GM23338 (cell line): Measurements from ENCODE around the gene GALNT14. TPM values are rescaled to one million over a fixed set of nuclear protein-coding genes. Genes with fewer than 3 reads are reported as not detected.

Experiments used
- ATAC-seq: fragments of 200-7000 bp; cut with Tn5 transposase; 3 replicates; pipeline ENCODE4 v1.9.1; 2020
- DNase-seq: peaks from one replicate; pipeline ENCODE4 v3.0.0-alpha.2; 2015; ENCODE audit warnings: low spot score
- H2AFZ ChIP-seq: fragments of 200-600 bp; sonication (generic); 2 replicates; pipeline ENCODE4 v1.8.0; 2016; ENCODE audit warnings: antibody characterized with exemption, mild to moderate bottlenecking, moderate library complexity
- H3F3A ChIP-seq: fragments of 200-600 bp; sonication (generic); replicated peaks from 2 replicates; pipeline ENCODE4 v1.8.0; 2017; ENCODE audit warnings: antibody characterized with exemption, mixed run types, low read depth
- H3K27ac ChIP-seq: fragments of 200-600 bp; sonication (generic); 2 replicates; pipeline ENCODE4 v1.6.1; 2016; ENCODE audit warnings: low read depth
- H3K27me3 ChIP-seq: fragments of 200-600 bp; sonication (generic); 2 replicates; pipeline ENCODE4 v1.8.0; 2016; ENCODE audit warnings: mild to moderate bottlenecking, mixed run types, moderate library complexity; ENCODE audit not compliant: insufficient read depth
- H3K36me3 ChIP-seq: fragments of 200-600 bp; sonication (generic); 2 replicates; pipeline ENCODE4 v1.8.0; 2016; ENCODE audit warnings: mild to moderate bottlenecking; ENCODE audit not compliant: insufficient read depth
- H3K4me1 ChIP-seq: fragments of 200-600 bp; sonication (generic); 2 replicates; pipeline ENCODE4 v1.8.0; 2016; ENCODE audit warnings: mild to moderate bottlenecking, moderate library complexity; ENCODE audit not compliant: insufficient read depth
- H3K4me2 ChIP-seq: fragments of 200-600 bp; sonication (generic); 2 replicates; pipeline ENCODE4 v1.7.1; 2017; ENCODE audit warnings: mixed run types
- H3K4me3 ChIP-seq: fragments of 200-600 bp; sonication (generic); 2 replicates; pipeline ENCODE4 v1.6.1; 2016; ENCODE audit warnings: mixed run types
- H3K79me2 ChIP-seq: fragments of 200-600 bp; sonication (generic); replicated peaks from 2 replicates; pipeline ENCODE4 v1.8.0; 2017; ENCODE audit warnings: mild to moderate bottlenecking; ENCODE audit not compliant: insufficient read depth
- H3K9me2 ChIP-seq: fragments of 200-600 bp; sonication (generic); 2 replicates; pipeline ENCODE4 v1.8.0; 2017; ENCODE audit not compliant: insufficient read depth
- H4K20me1 ChIP-seq: fragments of 200-600 bp; sonication (generic); replicated peaks from 2 replicates; pipeline ENCODE4 v1.8.0; 2017; ENCODE audit warnings: mild to moderate bottlenecking; ENCODE audit not compliant: insufficient read depth
- H3K27ac Mint-ChIP-seq: 2 replicates; pipeline ENCODE4 v1.8.0; 2020; ENCODE audit warnings: inconsistent platforms, mild to moderate bottlenecking, moderate library complexity, mixed read lengths
- H3K27me3 Mint-ChIP-seq: 3 replicates; pipeline ENCODE4 v1.8.0; 2022; ENCODE audit warnings: low read depth, mild to moderate bottlenecking, moderate library complexity, mixed read lengths, inconsistent platforms; ENCODE audit not compliant: insufficient read depth, poor library complexity
- H3K36me3 Mint-ChIP-seq: 3 replicates; pipeline ENCODE4 v1.8.0; 2021; ENCODE audit warnings: low read depth, mild to moderate bottlenecking, inconsistent platforms, moderate library complexity, mixed read lengths
- H3K4me1 Mint-ChIP-seq: 3 replicates; pipeline ENCODE4 v1.8.0; 2020; ENCODE audit warnings: mild to moderate bottlenecking, inconsistent platforms, mixed read lengths
- H3K4me3 Mint-ChIP-seq: 3 replicates; pipeline ENCODE4 v1.8.0; 2021; ENCODE audit warnings: moderate library complexity, mild to moderate bottlenecking, inconsistent platforms, mixed read lengths
- H3K9me3 Mint-ChIP-seq: 3 replicates; pipeline ENCODE4 v1.8.0; 2020; ENCODE audit warnings: moderate library complexity, mild to moderate bottlenecking, inconsistent platforms, mixed read lengths
- CREB1 ChIP-seq: fragments of 250-450 bp; sonication (Bioruptor Pico); IDR thresholded peaks from 2 replicates; pipeline ENCODE4 v1.5.0; 2020; ENCODE audit warnings: low read depth, mild to moderate bottlenecking, moderate library complexity
- ETS1 ChIP-seq: IDR thresholded peaks from 2 replicates; pipeline ENCODE4 v1.6.1; 2016; ENCODE audit warnings: antibody characterized with exemption
- EZH2 ChIP-seq: fragments of 200-600 bp; sonication (generic); IDR thresholded peaks from one replicate; pipeline ENCODE4 v1.8.0; 2017; ENCODE audit warnings: antibody characterized with exemption, mild to moderate bottlenecking, low read depth; ENCODE audit not compliant: unreplicated experiment
- EZH2phosphoT487 ChIP-seq: fragments of 200-600 bp; sonication (generic); IDR thresholded peaks from one replicate; pipeline ENCODE4 v1.8.1; 2018; ENCODE audit warnings: antibody characterized with exemption; ENCODE audit not compliant: unreplicated experiment
- JUNB ChIP-seq: IDR thresholded peaks from one replicate; pipeline ENCODE4 v1.6.1; 2016; ENCODE audit warnings: antibody characterized with exemption; ENCODE audit not compliant: unreplicated experiment
- REST ChIP-seq: IDR thresholded peaks from one replicate; pipeline ENCODE4 v1.6.1; 2018; ENCODE audit warnings: antibody characterized with exemption; ENCODE audit not compliant: unreplicated experiment
- STAT1 ChIP-seq: IDR thresholded peaks from one replicate; pipeline ENCODE4 v1.6.1; 2016; ENCODE audit warnings: antibody characterized with exemption; ENCODE audit not compliant: unreplicated experiment
- ZNF114 ChIP-seq: fragments of 250-450 bp; sonication (Bioruptor Pico); IDR thresholded peaks from 2 replicates; pipeline ENCODE4 v1.5.0; 2020; ENCODE audit warnings: mild to moderate bottlenecking, moderate library complexity
- ZNF331 ChIP-seq: fragments of 250-450 bp; sonication (Bioruptor Pico); IDR thresholded peaks from 2 replicates; pipeline ENCODE4 v1.5.0; 2020; ENCODE audit warnings: low read depth, mild to moderate bottlenecking, moderate library complexity
- ZNF462 ChIP-seq: fragments of 250-450 bp; sonication (Bioruptor Pico); IDR thresholded peaks from 2 replicates; pipeline ENCODE4 v1.5.0; 2020; ENCODE audit warnings: mild to moderate bottlenecking, moderate library complexity
- polyA plus RNA-seq: library from polyadenylated mRNA; unstranded; fragments of >200 nt; fragmentation: Nextera tagmentation; extraction: Ambion mirVana; gene quantifications from 2 replicates; pipeline ENCODE4 v1.2.1, GENCODE V29; 2016
- total RNA-seq: library from RNA; depleted of rRNA; stranded (reverse); fragments of >200 nt; shearing (Covaris generic); gene quantifications from 2 replicates; pipeline ENCODE4 v1.2.3, GENCODE V29; 2014

Gene GALNT14
- total and polyA plus RNA-seq, 2 experiments from 2014 or later: 5.4 to 7.7 TPM

- H2AFZ ChIP-seq: no peak overlapping the region
- no peaks in the 10 kb centered on the region for H4K20me1 ChIP-seq
- no peak overlapping the region for H3K4me3 ChIP-seq
- no peaks in the 10 kb centered on the region for H3F3A ChIP-seq
- H3K9me3 Mint-ChIP-seq: no peaks in the 10 kb centered on the region
- no peaks in the 10 kb centered on the region for H3K79me2 ChIP-seq
- H3K4me2 ChIP-seq: no peak overlapping the region
- ATAC-seq (no peak), DNase-seq (no peak)
- no peak overlapping the region for H3K27ac Mint-ChIP-seq
- H3K27ac ChIP-seq: no peak overlapping the region
- H3K4me1 ChIP-seq: no peaks in the 10 kb centered on the region
- peaks cover 9% of the 10 kb centered on the region for H3K9me2 ChIP-seq
- no peak overlapping the region for H3K4me3 Mint-ChIP-seq
- no peaks in the 10 kb centered on the region for H3K36me3 ChIP-seq
- peaks cover 2% of the 10 kb centered on the region for H3K27me3 Mint-ChIP-seq
- no peak for TF ChIP-seq JUNB
- TF ChIP-seq ETS1: no peak
- no peak for TF ChIP-seq EZH2phosphoT487
- TF ChIP-seq ZNF114 (CRISPR knock-in tag): no peak
- TF ChIP-seq CREB1 (CRISPR knock-in tag): no peak
- TF ChIP-seq ZNF331 (CRISPR knock-in tag): no peak
- TF ChIP-seq EZH2: no peak
- no peak for TF ChIP-seq REST
- TF ChIP-seq ZNF462 (CRISPR knock-in tag): no peak
- no peak for TF ChIP-seq STAT1
- H3K36me3 Mint-ChIP-seq: no peaks in the 10 kb centered on the region
- no peaks in the 10 kb centered on the region for H3K27me3 ChIP-seq
- H3K4me1 Mint-ChIP-seq: no peaks in the 10 kb centered on the region
These were observed 86.7 kb downstream of the GALNT14 start for GRCh38 chr2:31051258-31052140.
